Fibroblast of the aortic adventitia (primary cell): ENCODE results near the gene RAB17. TPM values are rescaled to one million over a fixed set of nuclear protein-coding genes. Genes with fewer than 3 reads are reported as not detected.

Experiments used
- small RNA-seq: library from RNA; depleted of rRNA; stranded (forward); fragments of <200 nt; gene quantifications from one replicate; pipeline ENCODE3, GENCODE V24; 2012
- total RNA-seq: library from RNA; depleted of rRNA; stranded (reverse); fragments of >200 nt; gene quantifications from 2 replicates; pipeline ENCODE4 v1.2.3, GENCODE V29; 2012; ENCODE audit warnings: low replicate concordance

The RAB17 gene
- total RNA-seq, 1 donor, result 0.54 TPM

Small RNAs within 50 kb of the gene (small RNA-seq; reads per million reads assigned to genes)
- 0.57 reads per million for gene RNU6-1140P

Other genes starting within 250 kb of the RAB17 start
- 1,372 and 1,478 TPM in 2 replicates for gene COL6A3, start 176.6 kb downstream of the RAB17 start, total RNA-seq
- 5.2 and 6.1 TPM in 2 replicates for gene MLPH, start 103.5 kb downstream of the RAB17 start, total RNA-seq
- gene PRLH, start 24.2 kb downstream of the RAB17 start, total RNA-seq, result not detected in 2 replicates
- gene LRRFIP1, start 36.9 kb upstream of the RAB17 start, total RNA-seq, result 29.2 and 49.0 TPM in 2 replicates
- gene RBM44, start 208.0 kb upstream of the RAB17 start, total RNA-seq, result 0.27 and 0.65 TPM in 2 replicates